ENCODE data around the gene NPBWR2.

Gene NPBWR2

GRCh38 chr20:64069209-64069613 lies 38.2 kb downstream of the NPBWR2 start:
- no peak for TF ChIP-seq CTCF (IDR thresholded peaks at IDR 0.05)
- TF ChIP-seq ZFX (IDR thresholded peaks at IDR 0.05; ENCODE audit: borderline replicate concordance), result no peak
- H3K27ac ChIP-seq, result no peak overlapping the region

- no peak for TF ChIP-seq CTCF (IDR thresholded peaks at IDR 0.05)
- TF ChIP-seq ZFX (IDR thresholded peaks at IDR 0.05; ENCODE audit: borderline replicate concordance), result no peak
- H3K27ac ChIP-seq, result no peak overlapping the region
Observed at GRCh38 chr20:64068386-64069208, 38.8 kb downstream of the NPBWR2 start.

GRCh38 chr20:64067733-64068307 lies 39.5 kb downstream of the NPBWR2 start:
- H3K27ac ChIP-seq, result no peak overlapping the region
- TF ChIP-seq CTCF (IDR thresholded peaks at IDR 0.05) (no peak), ZFX (IDR thresholded peaks at IDR 0.05; ENCODE audit: borderline replicate concordance) (no peak)

- no peak overlapping the region for H3K27ac ChIP-seq
- TF ChIP-seq ZFX (IDR thresholded peaks at IDR 0.05; ENCODE audit: borderline replicate concordance) (no peak), CTCF (IDR thresholded peaks at IDR 0.05) (no peak)
Observed at GRCh38 chr20:64067005-64067632, 40.2 kb downstream of the NPBWR2 start.

- no peak overlapping the region for H3K27ac ChIP-seq
- TF ChIP-seq ZFX (IDR thresholded peaks at IDR 0.05; ENCODE audit: borderline replicate concordance), result no peak
- TF ChIP-seq CTCF (IDR thresholded peaks at IDR 0.05), result no peak
Observed at GRCh38 chr20:64065974-64066343, 41.4 kb downstream of the NPBWR2 start.

- no peak for TF ChIP-seq ZFX (IDR thresholded peaks at IDR 0.05; ENCODE audit: borderline replicate concordance)
- no peak for TF ChIP-seq CTCF (IDR thresholded peaks at IDR 0.05)
- H3K27ac ChIP-seq, result no peak overlapping the region
Observed at GRCh38 chr20:64065062-64065973, 42.0 kb downstream of the NPBWR2 start.

Measured in 22Rv1 (cell line).